NCI-H1105 (cell line): Measurements from ENCODE around the gene CAP1.
"Not testable (repeated sequence)": the region's sequence is repeated elsewhere in the genome, so short reads cannot be mapped to it uniquely, and the experiment has no call there.

Source experiments
- DNase-seq: peaks from one replicate; lab custom pipeline; 2025; lab: John Stamatoyannopoulos, UW

The CAP1 gene

DNA sequence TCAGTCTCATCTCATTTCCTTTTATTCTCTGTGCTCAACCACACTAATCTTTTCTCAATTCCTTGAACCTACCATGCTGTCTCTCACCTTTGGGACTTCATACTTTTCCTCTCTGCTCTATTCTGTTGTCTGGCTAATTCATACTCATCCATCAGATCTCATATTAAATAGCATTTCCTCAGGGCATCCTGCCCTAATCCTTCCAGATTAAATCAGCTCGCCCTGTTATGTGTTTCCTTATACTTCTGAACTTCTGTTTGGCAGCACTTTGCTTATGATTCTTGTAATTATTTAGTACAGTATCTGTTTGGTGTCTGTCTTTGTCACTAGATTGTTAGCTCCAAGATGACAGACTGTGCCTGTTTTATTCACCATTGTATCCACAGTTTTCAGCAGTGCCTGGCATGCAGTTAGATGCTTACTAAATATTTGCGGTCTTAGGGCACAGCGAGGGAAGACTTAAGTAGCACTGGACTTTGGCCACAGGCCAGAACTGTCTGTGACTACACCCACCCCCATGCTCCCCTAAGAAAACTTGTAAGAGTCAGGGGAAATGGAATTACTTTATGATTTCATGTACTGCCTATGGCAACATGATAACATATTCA, 9.9 kb upstream of the CAP1 start:
- DNase-seq = no peak

DNA sequence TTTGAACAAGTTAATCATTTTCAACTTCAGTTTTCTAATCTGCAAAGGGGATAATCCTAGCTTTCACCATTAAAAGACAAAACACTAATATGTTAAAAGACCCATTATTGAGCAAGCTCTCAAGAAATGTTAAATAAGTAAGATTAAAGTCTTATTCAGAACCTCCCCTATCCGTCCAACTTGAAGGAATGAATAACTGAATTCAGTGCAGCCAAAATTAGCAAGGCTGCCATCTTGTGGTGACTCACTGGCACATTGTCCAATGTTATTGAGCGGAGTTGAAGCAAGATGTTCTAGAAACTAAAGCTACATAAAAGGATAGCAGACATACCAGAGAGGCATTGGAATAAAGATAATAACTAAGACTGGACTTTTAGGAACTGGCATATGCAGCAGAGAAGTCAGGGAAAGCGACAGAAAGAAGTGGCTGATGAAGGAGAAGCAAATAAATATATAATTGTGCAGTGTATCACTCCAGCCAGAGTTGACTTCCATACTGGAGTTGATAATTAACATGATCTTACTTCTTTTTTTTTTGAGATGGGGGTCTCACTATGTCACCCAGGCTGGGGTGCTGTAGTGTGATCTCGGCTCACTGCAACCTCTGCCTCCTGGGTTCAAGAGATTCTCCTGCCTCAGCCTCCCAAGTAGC, 8.2 kb upstream of the CAP1 start:
- DNase-seq = peak; percentile 36

DNA sequence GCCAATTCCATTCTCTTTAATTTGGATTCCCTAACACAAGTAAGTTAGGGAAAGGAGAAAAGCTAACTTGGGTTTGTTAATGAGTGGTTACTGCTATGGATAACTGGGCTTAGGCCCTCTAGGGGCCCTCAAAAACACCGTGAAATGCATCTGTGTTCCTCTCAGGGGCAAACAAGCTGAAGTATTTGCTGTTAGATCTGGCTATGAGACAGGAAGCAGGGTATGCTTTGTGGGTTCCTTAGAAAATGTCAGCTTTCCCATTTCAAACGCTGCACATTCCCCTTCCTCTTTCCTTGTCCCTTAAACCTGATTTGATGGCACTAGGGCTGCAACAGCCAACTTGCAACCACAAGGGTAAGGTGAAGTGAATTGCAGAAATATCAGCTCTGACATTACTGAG, 5.7 kb upstream of the CAP1 start:
- DNase-seq = no peak

DNA sequence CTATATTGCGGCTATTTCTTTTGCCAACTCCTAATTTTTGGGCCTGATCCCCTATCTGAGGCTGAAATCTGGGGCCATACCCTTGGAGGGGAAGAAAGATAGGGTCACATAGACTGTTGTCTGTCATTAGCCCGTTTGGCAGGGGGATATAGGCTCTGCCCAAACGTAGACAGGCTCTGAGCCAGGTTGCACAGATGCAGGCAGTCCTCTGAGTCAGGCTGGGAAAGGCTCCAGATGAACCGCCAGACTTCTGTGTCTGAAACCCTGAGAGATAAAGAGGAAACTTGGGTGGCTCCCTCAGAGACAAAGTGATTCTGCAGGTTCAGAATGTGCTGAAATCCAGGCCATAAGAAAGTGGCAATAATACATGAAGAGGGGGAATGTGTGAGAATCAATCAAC, 4.0 kb upstream of the CAP1 start:
- DNase-seq = no peak

DNA sequence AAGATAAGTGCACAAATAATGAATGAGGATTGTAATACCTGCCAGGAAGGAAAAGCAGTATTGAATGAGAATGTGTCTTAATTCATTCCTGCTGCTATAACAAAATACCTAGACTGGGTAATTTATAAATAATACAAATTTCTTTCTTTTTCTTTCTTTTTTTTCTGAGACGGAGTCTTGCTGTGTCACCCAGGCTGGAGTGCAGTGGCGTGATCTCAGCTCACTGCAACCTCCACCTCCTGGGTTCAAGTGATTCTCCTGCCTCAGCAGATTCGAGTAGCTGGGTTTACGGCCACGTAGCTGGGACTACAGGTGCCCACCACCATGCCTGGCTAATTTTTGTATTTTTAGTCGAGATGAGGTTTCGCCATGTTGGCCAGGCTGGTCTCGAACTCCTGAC, 3.3 kb upstream of the CAP1 start:
- not testable (repeated sequence) for DNase-seq

DNA sequence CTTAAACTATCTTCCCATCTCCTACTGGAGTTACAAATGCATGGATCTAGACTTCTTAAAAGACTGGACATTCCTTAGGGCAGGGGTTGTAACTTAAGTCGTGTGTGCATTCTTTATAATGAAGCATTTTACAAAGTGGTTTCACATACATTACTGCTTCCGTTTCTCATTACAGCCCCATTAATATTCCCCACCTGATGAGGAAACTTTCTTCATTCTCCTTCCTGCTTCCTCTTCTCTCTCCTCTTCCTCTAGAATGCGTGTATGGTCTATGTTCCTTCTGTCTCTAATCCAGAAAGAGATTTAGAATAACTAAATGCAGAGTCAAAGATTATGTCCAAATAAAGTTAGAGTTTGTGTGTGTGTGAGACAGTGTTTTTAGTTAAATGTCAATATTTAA, 1.8 kb upstream of the CAP1 start:
- no peak for DNase-seq

DNA sequence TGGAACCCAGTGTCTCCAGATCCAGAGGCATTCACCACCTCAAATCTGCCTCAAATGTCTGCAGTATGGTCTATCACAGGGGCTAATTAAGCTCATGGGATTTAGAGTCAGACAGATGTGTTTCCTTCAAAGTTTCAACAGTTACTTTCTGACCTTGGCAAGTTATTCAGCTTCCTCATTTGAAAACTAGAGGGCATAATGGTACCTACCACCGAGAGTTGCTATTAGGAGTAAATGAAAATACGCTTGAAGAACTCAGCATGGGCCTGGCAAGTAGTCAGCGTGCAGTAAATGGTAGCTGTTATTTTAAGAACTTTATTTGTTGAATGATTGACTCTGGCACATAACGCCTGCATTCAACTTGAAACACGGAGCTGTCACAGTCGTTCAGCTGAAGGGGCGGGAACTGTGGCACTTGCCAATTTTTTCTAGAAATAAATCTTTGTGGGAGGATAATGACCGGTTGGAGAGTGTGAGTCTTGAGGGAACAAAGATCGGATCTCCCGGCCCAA, 1.2 kb upstream of the CAP1 start:
- DNase-seq = peak; percentile 64

DNA sequence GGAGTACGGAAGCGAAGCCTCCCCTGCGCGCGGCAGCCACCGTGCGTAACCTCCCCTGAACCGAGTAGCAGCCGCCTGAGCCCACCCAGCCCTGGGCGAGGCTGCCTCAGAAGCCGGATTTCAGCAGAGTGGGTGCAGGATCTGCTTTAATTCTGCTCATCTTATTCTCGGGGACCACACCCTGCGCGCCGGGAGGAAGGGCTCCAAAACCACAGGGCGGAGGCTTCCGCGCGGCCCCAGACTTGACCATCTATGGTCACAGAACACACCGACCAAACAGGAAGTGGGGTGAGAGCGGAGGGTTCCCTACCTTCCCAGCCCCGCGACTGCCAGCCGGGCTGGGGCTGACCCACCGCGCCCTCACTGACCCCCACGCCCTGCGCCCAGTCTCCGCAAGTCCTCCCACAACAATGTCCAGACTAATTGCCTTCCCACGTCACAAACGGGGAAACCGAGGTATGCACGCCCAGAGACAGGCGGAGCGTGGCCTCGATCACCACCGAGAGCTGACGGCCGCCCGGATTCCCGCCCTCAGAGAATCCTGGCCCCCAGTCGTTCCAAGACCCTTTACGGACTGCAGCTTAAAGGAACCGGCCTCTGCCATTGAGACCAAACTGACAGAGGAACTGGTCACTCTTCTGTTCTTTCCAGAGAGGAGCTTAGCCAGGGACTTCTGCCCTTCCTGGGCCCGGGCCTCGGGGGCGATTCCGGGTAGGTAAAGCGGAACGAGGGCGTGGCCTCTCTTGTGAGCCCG, 595 bp upstream of the CAP1 start:
- DNase-seq = peak; percentile 64

DNA sequence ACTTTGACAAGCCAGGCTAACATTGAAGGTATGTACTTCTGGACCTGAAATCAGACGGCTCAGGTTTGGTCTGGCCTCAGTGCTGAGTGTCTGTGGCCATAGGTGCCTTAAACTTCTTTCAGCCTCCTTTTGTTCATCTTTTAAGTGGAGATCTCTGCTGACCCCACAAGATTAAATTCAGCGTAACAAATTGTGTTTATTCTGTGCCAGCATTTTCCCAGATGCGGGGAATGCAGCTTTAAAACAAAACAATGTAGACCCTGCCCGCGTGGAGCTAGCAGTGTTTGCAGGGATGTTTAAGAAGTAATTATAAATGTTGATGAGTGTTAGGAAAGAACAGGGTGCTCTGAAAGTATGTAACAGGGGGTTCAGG, 923 bp downstream of the CAP1 start:
- no peak for DNase-seq

DNA sequence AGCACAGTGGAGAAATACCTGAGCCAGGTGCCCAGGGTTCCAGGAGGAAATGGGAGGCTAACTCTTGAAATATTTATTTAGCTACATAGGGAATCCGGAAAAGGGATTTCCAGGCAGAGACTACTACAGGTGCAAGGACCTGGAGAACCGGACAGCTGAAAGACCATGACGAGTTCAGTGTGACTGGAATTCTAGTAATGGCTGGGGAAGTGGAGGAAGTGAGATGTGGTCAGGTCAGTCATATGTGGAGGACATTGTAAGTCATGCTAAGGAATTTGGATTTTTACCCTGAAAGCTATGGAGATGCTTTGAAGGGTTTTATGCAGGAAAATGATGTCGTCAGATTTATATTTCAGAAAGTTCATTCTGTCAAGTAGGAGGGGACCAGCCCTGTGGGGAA, 1.8 kb downstream of the CAP1 start:
- DNase-seq = no peak

DNA sequence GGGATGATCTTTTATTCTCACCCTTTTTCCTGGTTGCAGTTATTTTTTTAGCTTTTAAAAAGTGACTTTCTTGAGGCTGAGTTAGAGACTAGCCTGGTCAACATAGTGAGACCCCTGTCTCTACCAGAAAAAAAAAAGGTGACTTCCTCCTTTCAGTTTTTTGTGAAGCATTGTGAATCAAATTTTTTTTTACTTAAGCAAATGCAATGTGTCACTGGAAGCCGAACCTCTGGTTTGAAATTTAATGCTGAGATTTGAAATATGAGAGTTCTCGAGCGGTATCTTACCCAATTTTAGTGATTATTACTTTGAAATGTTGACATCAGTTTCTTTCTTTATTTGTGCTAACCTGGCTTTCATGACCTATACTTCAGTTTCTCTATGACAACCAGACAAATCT, 3.6 kb downstream of the CAP1 start:
- no peak for DNase-seq

DNA sequence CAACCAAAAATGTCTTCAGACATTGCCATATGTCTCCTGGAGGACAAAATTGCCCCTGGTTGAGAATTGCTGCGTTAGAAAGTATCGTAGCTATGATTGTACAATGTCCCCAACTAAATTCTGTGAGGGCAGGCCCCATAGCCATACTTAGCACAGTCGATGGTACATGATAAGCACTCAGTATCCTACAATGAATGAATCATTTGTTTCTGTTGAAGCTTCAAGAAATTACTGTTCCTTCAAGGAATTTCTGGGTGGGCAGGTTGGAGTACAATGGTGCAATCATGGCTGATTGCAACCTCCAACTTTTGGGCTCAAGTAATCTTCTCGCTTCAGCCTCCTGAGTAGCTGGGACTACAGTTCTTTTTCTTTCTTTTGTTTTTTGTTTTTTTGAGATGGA, 4.7 kb downstream of the CAP1 start:
- DNase-seq = no peak

DNA sequence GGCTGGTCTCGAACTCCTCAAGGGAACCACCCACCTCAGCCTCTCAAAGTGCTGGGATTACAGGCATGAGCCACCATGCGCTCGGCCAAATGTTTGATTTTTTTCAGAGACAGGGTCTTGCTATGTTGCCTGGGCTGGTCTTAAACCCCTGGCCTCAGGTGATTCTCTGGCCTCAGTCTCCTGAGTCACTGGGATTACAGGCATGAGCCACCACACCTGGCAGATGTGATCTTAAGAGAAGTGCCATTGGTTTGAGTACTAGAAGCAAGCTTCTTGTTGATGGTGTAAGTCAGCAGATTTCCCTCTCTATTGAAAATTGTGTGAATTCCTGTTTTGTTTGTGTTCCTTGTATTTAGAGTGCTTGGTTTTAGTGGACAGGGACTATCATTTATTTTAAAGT, 5.2 kb downstream of the CAP1 start:
- no peak for DNase-seq

DNA sequence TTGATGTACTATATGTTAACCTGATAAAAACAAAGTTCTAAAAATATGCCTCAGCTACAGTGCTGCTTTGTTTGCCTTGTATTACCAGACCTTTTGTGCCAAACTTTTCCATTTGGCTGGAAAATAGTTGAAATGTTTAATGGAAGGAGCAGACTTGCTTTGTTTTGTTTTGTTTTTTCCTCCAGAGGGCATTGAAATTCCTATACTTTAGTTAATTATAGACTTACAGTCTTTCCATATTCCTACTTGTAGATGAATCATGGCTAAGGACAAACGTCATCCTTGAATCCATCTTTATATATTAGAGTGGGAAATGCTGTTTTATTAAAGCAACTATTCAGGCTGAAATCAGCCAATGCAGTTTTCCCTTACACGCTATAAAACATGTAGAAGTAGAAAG, 6.7 kb downstream of the CAP1 start:
- DNase-seq = no peak

DNA sequence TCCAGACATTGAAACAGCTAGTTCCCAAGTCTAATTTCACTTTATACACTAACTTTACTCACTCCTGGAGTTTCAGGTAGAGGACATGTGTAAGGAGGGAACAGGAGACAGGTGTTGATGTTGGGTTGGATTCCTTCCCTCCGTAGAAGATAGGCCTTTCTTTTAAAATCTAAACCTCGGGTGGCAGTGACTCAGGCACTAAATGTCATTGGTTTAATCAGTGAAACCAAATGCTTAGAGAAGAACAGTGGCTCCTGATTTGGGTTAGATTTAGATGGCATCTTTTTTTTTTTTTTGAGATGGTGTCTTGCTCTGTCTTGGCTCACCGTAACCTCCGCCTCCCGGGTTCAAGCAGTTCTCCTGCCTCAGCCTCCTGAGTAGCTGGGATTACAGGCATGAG, 7.2 kb downstream of the CAP1 start:
- DNase-seq = no peak

DNA sequence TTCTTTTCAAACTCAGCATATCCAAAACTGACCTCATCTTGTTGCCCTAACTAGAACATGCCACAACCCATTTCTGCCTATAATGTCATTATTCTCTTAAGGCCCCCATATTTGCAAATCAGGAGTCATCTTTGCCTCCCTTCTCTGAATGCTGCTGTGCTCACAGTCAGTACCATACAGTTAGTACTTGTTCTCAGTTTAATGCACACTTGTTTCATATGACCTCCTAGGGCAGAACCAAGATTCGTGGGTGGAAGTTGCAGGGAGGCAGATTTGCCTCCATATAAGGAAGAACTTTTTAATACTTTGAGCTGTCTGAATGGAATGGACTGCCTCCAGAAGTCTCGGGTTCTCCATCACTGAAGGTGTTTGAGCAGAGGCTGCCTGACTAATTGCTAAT, 9.2 kb downstream of the CAP1 start:
- no peak for DNase-seq

DNA sequence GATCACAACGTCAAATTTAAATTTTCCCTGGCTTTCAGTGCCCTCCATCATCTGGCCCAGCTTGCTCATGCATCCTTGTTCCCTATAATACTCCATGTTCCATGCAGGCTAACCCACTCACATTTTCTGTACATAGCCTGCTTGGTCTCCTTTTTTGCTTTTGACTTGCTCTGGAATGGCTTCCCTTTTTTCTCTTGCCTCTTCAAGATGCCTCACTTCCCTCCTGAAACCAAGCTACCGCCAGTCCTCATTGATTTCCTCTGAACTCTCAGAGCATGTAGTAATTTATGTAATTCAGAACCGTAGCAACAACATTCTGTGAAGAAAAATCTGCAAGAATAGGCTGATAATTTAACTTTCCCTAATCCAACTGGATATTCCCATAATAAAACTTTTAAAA, 10.3 kb downstream of the CAP1 start:
- DNase-seq = no peak

DNA sequence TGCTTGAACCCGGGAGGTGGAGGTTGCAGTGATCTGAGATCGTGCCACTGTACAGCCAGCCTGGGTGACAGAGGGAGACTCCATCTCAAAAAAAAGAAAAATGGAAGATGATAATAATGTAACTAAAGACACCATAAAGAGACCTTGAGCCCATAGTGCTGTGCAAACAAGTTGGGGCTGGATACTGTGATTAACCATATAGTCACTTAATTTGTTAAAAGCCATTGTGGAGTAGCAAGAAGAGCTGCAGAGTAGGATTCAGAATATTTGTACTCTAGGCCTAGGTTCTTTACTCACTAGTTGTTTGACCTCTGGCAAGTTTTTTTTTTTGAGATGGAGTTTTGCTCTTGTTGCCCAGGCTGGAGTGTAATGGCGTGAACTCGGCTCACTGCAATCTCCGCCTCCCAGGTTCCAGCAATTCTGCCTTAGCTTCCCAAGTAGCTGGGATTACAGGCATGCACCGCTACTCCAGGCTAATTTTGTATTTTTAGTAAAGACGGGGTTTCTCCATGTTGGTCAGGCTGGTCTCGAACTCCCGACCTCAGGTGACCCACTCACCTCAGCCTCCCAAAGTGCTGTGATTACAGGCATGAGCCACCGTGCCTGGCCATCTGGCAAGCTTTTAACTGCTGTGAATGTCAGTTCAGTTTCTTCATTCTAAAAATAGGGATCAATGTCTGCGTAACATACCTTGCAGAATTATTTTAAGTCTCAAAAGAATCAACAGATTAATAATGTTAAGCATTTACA, 12.8 kb downstream of the CAP1 start:
- DNase-seq = no peak

DNA sequence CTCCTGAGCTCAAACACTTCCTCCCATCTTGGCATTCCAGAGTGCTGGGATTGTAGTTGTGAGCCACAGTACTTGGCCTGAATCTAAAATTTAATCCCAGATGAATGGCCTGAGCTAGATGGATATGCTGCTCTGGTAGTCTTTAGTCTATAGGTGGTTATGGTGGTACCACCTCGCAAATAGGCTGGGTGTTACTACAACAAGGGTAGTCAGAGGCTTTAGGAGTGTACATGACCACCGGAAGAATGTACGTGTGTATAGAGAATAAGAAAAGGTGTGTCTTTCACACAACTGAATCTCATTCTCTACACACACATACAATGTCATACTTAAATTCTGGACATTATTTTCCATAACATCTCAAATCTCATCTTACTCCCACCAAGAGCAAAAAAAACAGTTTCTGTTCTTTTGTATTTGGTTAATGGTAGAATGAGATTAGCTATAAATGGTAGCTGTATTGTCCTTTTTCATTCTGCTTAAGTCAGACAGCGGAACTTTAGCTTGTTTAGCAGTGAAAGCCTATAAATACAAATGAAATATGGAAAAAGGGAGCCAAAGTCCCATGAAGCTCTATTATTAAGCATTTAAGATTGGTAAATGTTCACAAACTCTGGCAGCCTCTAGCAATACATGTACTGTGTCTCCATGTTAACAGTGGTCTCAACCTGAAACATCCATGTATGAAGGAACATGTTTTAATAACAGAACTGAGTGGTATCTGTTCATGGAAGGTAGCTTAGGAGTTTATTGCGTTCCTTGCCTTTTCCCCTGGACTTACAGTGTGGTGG, 16.2 kb downstream of the CAP1 start:
- DNase-seq = no peak

DNA sequence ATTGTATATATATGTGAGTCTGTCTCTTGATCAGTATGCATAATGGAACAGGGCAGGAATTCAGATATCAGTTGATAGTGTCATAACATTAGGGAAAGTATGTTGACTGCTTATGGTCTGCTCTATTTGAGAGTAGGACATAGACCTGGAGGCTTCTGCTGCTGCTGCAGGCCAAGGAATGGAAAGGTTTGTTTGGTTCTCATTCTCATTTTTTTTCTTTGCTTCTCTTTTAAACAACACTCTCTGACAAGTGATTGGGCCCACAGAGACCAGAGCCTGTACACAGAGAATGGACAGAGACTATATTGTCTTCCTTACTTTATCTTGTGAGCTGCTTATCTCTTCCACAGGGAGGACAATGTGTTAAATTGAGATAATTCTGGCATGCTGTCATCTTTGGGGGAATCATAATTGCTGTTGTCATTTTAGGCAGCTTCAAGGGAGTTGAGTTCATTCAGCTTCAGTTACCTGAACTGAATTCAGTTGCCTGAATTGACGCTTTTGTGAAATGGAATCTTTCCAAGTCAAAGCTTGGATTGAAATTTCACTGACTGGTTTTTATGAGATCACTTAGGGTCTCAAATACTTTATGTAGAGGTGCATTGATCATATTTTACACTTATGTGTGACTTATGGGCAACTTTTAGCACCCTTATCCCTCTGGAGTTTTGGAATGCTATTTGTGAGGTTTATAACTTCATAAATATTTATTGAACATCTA, 16.9 kb downstream of the CAP1 start:
- DNase-seq = no peak

DNA sequence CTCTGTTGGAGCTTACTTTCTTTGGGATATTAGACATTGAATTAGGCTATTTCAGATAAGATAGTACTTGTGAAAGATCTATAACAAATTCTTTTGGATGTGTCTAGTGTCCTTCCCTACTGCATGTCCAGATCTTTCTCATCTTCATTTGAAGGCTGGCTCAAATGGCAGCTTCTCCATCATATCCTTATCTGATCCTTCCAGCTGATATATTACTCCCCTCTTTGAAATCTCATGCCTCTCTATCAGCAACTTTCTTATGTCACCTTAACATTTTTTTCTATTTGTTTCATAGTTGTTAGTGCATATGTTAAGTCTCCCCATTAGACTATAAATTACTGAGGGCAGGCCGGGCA, 17.5 kb downstream of the CAP1 start:
- no peak for DNase-seq
